Limb (tissue), 2 donors: Measurements from ENCODE around the gene PTPN4.
"Not testable (repeated sequence)": the region's sequence is repeated elsewhere in the genome, so short reads cannot be mapped to it uniquely, and the experiment has no call there.

ENCODE experiments used
- DNase-seq, 2 donors: peaks; one replicate each; pipeline ENCODE4 v3.0.0-alpha.2; 2016; ENCODE audit errors: extremely low spot score in 2 of 2

The PTPN4 gene

GRCh38 chr2:119760956-119761275, 1.2 kb downstream of the PTPN4 start:
- no peak for DNase-seq

- no peak for DNase-seq
Observed at GRCh38 chr2:119764832-119765231, 5.1 kb downstream of the PTPN4 start.

- no peak for DNase-seq
Observed at GRCh38 chr2:119765433-119766002, 5.8 kb downstream of the PTPN4 start.

- DNase-seq, result no peak
Observed at GRCh38 chr2:119766944-119767343, 7.2 kb downstream of the PTPN4 start.

GRCh38 chr2:119768742-119769141, 9.0 kb downstream of the PTPN4 start:
- no peak for DNase-seq

GRCh38 chr2:119769645-119770044, 9.9 kb downstream of the PTPN4 start:
- DNase-seq, result no peak

GRCh38 chr2:119771331-119771730, 11.6 kb downstream of the PTPN4 start:
- DNase-seq, result no peak

DNA sequence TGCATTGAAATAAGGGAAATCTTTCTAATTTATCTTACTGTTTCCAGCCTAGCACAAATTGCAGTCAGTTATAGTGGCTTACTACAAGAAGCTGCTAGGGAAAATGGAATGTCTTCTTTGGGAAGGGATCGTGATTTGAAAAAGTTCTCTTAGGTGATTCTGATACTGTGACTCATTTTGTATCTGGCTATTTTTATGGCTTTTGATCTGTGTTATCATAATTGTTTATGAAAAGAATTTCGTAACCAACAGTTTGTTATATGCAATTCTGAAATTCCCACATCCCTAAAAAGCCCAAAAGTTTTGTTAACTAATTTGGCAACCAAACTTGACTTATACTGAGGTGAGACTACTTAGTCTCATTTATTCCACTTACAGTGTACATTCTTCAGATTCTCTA, 12.4 kb downstream of the PTPN4 start:
- no peak for DNase-seq

DNA sequence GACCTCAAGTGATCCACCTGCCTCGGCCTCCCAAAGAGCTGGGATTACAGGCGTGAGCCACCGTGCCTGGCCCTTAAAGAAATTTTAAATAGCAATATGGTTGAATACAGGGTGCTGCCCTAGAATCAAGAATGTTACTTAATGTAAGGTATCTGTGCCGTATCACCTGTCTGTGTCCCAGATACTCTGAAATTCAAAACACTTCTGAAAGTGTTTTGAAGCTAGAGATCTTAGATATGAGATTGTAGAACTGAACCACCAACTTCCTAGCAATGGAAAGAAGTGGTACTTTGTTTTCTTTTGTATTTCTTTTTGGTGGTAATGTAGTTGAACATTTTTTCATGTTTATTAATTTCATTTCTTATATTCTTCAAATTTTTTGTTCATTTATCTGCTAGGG, 13.0 kb downstream of the PTPN4 start:
- no peak for DNase-seq

- no peak for DNase-seq
Observed at GRCh38 chr2:119774026-119774425, 14.3 kb downstream of the PTPN4 start.

GRCh38 chr2:119775102-119775501, 15.4 kb downstream of the PTPN4 start:
- no peak for DNase-seq

- DNase-seq, result no peak
Observed at GRCh38 chr2:119782308-119783027, 22.7 kb downstream of the PTPN4 start.

- no peak for DNase-seq
Observed at GRCh38 chr2:119784876-119785275, 25.2 kb downstream of the PTPN4 start.

GRCh38 chr2:119786295-119786694, 26.6 kb downstream of the PTPN4 start:
- no peak for DNase-seq

DNA sequence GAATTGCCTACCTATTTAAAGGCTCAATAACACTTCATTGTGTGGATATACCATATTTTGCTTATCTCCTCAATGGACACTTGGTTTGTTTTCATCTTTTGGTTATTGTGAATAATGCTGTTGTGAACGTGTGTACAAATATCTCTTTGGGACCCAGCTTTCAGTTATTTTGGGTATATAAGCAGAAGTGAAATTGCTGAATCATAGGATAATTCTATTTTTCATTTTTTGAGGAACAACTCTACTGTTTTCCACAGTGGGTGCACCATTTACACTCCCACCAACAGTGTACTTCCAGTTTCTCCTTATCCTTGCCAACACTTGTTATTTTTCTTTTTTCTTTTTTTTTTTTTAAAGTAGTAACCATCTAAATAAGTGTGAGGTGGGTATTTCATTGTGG, 29.0 kb downstream of the PTPN4 start:
- no peak for DNase-seq

GRCh38 chr2:119790466-119790865, 30.7 kb downstream of the PTPN4 start:
- DNase-seq, result no peak

GRCh38 chr2:119792907-119793312, 33.2 kb downstream of the PTPN4 start:
- DNase-seq, result no peak

- peak in 1 of 2 donors; percentile 27 for DNase-seq
Observed at GRCh38 chr2:119794237-119794636, 34.5 kb downstream of the PTPN4 start.

- DNase-seq, result peak in 1 of 2 donors; percentile 27
Observed at GRCh38 chr2:119795309-119796303, 35.9 kb downstream of the PTPN4 start.

DNA sequence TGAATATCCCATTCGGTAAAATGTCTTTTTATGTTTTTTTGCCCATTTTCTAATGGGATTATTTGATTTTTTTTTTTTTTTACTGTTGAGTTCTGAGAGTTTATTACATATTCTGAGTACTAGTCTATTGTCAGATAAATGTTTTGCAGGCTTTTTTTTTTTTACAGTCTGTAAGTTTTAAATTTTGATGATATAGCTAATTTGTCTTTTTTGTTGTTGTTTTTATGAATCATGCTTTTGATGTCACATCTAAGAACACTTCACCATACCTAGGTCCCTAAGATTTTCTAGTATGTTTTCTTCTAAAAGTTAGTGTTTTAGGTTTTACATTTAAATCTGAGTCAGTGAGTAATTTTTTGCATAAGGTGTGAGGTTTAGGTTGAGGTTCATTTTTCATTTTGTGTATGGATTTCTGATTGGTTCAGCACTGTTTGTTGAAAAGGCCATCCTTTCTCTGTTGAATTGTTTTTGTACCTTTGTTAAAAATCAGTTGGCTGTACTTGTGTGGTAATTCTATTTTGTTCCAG, 40.7 kb downstream of the PTPN4 start:
- no peak for DNase-seq

DNA sequence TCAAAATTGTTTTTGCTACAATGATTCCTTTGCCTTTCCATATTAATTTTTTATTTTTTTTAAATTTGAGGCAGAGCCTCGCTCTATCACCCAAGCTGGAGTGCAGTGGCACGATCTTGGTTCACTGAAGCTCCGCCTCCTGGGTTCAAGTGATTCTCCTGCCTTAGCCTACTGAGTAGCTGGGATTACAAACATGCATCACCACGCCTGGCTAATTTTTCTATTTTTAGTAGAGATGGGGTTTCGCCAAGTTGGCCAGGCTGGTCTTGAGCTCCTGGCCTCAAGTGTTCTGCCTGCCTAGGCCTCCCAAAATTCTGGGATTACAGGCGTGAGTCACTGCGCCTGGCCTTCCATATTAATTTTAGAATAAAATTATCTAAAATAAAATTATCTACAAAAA, 41.3 kb downstream of the PTPN4 start:
- DNase-seq, result no peak

DNA sequence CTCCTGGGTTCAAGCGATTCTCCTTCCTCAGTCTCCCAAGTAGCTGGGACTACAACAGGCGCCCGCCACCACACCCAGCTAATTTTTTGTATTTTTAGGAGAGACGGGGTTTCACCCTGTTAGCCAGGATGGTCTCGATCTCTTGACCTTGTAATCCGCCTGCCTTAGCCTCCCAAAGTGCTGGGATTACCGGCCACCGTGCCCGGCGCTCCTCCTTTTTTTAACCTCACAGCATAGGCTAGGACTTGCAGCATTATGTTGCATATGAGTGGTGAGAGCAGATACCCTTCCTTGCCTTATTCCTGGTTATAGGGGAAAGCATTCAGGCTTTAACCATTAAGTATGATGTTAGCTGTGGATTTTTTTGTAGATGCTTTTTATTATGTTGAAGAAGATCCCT, 42.3 kb downstream of the PTPN4 start:
- not testable (repeated sequence) for DNase-seq
